Muscle of back (tissue), 11 donors: Measurements from ENCODE around the gene MARF1. TPM values are rescaled to one million over a fixed set of nuclear protein-coding genes. Genes with fewer than 3 reads are reported as not detected.
"Not testable (repeated sequence)": the region's sequence is repeated elsewhere in the genome, so short reads cannot be mapped to it uniquely, and the experiment has no call there.

Experiments used
- DNase-seq, 3 donors: peaks; one replicate each; pipeline versions ENCODE4 v3.0.0 to v3.0.0-alpha.2; 2013
- polyA plus RNA-seq, 10 donors: library from polyadenylated mRNA; unstranded; fragments of 120-200 nt; gene quantifications; one replicate each; pipeline ENCODE4 v1.2.1, GENCODE V29; 2013; ENCODE audit not compliant: insufficient read length in 10 of 10

The MARF1 gene
- polyA plus RNA-seq, 10 donors, result 24.6 to 45.4 (median 32.1) TPM

GRCh38 chr16:15621889-15622288 is 21.1 kb downstream of the MARF1 start:
- no peak for DNase-seq

GRCh38 chr16:15621456-15621855 is 21.5 kb downstream of the MARF1 start:
- no peak for DNase-seq

GRCh38 chr16:15620611-15621195 is 22.3 kb downstream of the MARF1 start:
- DNase-seq, result no peak

- DNase-seq, result peak in 1 of 3 donors; percentile 23
These were observed 24.6 kb downstream of the MARF1 start for GRCh38 chr16:15618392-15618791.

- DNase-seq, result no peak
These were observed 25.1 kb downstream of the MARF1 start for GRCh38 chr16:15617901-15618300.

DNA sequence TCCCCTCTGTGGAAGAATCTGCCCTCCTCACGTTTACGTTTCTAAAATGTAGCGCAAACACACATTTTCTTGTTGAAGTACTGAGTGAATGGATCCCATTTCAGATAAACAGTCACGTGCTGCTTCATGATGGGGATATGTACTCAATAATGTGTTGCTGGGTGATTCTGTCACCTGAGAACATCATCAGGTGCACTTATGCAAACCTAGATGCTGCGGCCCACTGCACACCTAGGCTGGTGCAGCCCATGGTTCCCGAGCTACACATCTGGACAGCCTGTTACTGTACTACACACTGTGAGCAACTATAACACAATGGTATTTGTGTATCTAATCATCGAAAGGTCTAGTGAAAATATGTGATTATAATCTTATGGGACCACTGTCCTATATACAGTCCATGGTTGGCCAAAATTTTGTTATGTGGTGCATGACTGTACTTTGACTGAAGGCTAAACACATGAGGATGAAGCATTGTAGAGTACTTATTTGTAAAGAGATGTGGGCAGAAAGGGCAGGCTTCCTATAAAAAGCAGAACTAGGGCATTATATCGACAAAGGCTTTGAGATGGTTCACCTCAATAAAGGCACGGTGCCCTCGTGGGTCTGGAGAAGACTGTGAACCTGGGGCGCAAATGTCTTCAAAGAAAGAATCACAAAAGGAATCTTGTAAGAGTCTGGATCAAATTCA is 26.3 kb downstream of the MARF1 start:
- DNase-seq, result no peak

GRCh38 chr16:15616012-15616411 is 26.9 kb downstream of the MARF1 start:
- DNase-seq, result no peak

- no peak for DNase-seq
These were observed 29.3 kb downstream of the MARF1 start for GRCh38 chr16:15613676-15614075.

GRCh38 chr16:15611610-15612009 is 31.3 kb downstream of the MARF1 start:
- no peak for DNase-seq

DNA sequence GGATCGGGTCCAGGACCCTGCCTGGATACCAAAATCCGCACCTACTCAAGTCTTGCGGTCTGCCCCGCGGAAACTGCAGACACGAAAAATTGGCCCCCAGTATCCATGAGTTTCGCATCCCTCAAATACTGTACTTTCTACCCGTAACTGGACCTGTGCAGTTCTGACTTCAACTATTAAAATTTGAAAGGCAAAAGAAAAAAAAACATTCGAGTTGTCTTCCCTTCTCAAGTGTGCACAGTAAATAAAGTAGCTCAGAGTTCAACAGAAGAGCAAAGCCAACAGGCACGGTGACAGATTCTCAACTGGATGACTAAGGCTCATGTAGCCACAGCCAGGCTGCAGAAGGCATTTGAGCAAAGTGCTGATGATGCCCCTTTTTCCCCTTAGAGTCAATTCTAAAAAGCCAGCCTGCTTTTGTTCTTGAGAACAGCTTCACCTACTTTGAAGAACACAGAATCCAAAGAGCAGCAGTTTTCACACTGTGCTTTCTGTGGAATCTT is 32.5 kb downstream of the MARF1 start:
- DNase-seq, result no peak

DNA sequence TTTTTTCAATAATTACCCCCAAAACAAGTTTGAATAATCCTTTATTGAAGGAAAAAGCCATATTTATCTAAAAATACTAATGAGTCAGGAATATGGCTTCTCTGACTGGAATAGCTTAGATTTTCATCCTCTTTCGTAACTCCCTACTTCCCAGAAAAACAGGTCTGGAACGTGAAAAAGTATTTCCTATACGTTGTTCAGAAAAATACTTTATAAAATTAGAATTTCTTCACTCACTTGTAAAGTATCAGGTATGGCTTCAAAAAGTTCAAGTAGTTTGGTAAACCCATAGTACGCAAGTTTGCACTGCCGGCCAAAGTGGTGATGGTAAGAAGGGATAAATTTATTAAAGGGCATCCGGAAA is 33.7 kb downstream of the MARF1 start:
- no peak for DNase-seq

DNA sequence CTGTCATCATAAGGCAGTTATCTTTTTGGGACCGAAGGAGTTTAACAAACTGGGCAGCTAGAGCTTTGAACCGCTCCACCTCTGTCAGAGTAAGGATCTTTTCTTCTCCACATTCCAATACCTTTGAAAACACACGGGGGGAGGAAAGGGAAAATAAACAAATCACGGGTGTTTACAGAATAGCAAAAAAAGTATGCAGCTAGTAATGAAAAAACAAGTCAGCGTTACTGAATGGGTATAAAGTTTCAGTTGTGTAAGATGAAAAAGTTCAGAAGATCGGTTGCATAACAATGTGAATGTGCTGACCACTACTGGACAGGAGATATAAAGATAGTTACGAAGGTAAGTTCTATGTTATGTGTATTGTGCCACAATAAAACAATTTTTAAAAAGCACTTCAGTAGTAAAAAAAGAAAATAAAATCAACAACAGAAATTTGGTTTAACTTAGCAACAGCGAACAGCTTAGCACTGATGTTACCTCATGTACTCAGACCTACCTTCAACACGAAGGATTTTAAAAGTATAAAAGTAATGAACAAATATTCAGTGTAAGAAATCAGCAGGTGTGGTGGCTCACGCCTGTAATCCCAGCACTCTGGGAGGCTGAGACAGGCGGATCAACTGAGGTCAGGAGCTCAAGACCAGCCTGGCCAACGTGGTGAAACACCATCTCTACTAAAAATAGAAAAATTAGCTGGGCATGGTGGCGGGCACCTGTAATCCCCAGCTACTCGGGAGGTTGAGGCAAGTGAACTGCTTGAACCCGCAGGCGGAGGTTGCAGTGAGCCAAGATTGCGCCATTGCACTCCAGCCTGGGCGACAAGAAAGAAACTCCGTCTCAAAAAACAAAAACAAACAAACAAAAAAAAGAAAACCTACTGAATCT is 34.3 kb downstream of the MARF1 start:
- no peak for DNase-seq

GRCh38 chr16:15607700-15608396 is 35.1 kb downstream of the MARF1 start:
- DNase-seq, result peak in 2 of 3 donors; percentile 12 to 22

- not testable (repeated sequence) for DNase-seq
These were observed 35.7 kb downstream of the MARF1 start for GRCh38 chr16:15607221-15607699.

DNA sequence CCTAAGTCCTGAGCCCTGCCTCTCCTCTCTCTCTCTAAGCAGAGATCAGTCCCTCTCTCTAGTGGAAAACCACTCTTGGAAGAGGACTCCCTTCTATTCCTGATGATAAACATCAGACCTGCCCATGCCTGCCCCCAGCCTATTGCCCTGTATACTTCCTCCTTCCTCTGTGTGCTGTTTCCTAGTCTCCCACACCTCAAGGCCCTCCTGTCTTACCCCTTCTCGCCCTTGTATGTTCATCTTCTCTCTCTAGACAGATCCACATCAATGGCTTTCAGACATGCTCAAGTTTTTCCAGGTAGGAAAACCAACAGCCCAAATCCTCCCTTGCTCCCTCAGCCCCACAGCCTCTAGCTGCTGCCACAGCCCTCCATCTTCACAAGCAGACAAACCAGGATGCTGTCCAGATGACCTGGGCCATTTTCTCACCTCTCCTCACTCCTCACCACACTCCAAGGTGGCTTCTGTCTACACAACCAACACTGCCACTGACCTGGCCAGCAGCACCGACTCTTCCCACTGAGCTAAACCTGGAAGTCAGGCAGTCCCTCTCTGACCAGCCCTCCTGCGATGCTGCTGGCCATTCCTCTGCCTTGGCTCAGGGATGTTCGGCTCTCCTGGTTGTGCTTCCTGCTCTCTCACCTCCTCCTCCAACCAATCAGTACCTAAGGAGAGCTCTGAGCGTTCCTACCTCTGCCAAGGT is 36.3 kb downstream of the MARF1 start:
- no peak for DNase-seq

GRCh38 chr16:15605839-15606517 is 37.0 kb downstream of the MARF1 start:
- no peak for DNase-seq

DNA sequence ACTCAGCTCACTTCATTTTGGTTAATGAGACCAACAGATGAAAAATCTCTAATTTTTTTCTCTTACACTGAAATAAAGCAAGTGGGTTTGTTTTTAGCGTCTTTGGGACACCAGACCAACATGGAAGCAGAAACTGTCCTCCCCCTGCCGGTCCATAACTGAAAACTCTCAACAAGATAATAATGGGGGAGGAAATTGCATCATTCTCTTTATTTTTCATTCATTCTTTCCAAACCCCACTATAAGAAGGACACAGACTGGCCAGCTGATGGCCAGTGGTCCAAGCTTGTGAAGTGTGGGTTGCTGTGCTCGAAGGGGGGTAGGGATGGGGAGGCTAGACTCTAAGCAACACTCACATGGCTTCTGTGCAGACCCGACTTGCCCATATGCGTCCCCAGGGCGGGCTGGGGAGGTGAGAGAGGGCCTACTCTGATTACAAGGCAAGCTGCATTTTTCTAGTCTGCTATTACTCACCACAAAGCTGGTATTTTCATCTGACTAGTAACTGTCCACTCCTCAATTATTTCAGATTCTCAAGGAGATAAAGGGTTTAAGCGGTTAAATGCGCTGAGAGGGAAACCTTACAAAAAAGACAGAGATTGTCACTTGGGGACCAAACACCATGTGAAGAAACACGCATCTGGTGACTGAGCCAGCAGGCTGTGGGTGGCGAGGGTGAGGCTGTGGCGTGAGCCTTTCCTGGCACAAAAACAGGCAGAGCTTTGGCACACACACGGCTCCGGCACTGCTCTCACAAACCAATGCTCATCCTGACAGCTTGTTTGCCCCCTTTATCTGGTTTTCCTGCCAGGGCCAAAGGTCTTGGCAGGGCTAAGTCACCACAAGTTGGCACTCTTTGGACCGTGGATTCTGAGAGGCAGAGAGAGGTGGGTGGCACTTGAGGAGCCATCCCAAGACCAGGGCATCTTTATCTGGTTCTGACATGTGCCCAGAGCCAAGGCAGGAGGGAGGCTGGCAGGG is 38.2 kb downstream of the MARF1 start:
- DNase-seq, result no peak

DNA sequence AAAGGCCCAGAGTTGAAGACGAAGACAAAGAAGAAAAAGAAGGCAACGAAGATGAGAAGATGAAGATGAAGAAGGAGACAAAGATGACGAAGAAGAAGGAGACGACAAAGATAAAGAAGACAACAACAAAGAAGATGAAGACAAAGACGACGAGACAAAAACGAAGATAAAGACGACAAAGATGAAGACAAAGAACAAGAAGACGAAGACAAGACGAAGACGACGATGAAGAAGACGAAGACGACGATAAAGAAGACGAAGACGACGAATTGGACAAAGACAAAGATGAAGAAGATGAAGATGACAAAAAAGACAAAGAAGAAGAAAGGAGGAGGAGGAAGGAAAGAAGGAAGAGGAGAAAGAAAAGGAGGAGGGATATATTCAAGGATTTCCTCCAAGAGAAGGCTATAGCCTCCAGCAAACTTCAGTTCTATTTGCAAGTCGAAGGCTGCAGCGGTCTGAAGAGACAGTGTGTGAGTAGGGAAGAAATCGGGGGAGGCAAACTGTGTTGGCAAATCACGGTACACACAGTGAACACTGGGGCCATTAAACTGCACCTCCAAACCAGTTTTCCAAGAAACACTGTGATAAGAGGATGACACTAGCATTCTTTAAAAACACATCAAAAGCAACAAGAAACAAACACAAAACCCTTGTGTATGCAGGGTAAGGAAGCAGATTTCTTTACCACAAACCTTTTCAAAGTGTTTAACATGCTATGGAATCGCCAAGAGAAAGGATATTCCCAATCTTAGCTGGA is 40.5 kb downstream of the MARF1 start:
- no peak for DNase-seq
